ENCODE results near the gene FASN.

Gene FASN

DNA sequence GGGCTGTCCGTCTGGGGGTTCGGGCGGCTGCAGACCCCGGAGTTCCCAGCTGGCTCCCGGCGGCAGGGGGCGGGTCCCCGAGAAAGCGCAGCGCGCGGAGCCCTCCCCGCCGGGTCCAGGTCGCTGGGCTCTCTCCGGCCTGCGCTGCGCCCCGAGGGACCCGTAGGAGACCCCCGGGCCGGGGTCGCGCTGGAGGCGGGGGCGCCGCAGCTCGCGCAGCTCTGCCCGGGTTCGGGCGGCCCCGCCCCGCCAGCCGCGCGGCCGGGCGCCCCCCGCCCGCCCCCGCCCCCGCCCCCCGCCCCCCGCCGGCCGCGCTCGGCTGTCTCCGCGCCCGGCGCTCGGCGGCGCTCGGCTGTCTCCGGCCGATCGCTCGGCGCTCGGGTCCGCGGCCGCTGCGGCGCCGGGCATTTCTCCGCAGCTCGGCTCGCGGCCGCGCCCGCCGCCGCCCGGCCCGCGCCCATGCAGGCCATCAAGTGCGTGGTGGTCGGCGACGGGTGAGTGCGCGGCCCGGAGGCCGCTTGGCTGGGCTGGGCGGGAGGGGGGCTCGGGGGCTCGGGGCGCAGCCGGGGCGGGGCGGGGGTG lies 66.6 kb downstream of the FASN start, which contains the start of gene RAC3:
Gene RAC3 (plus strand): TSS at position 376 of the 582 bp plus-strand sequence. CDS start 84 bp downstream, at position 460.
- no peak within 1 kb of the TSS for H2BK5ac ChIP-seq (ENCODE audit: low read depth, low read length, poor library complexity, severe bottlenecking)
- H3K27me3 ChIP-seq (ENCODE audit: control insufficient read depth in 1 of 2, insufficient read depth in 1 of 2, low read length in 2 of 2), result peaks cover 0 to 12% of the 10 kb centered on the region in 2 experiments
- no peaks in the 10 kb centered on the region for H3K9me3 ChIP-seq (ENCODE audit: control insufficient read depth, low read length)
- H3K18ac ChIP-seq (ENCODE audit: low read depth in 1 of 2, low read length in 2 of 2), result peak within 1 kb of the TSS; percentile 52 to 78
- H3K36me3 ChIP-seq (ENCODE audit: control insufficient read depth in 1 of 2, insufficient read depth in 2 of 2, low read depth in 1 of 2, low read length in 2 of 2), result peaks cover 0 to 59% of the 10 kb centered on the region in 2 experiments
- peak within 1 kb of the TSS; percentile 60 to 68 for H3K4ac ChIP-seq (ENCODE audit: low read depth in 1 of 2, low read length in 2 of 2)
- DNase-seq, result peak; percentile 39
- H3K23ac ChIP-seq (ENCODE audit: low read length in 2 of 2), result no peak within 1 kb of the TSS
- peak within 1 kb of the TSS; percentile 38 for H3K9ac ChIP-seq (ENCODE audit: low read length)
- peak within 1 kb of the TSS in 1 of 2 experiments; percentile 80 for H3K14ac ChIP-seq (ENCODE audit: low read length in 2 of 2)
- peak within 1 kb of the TSS; percentile 64 for H4K8ac ChIP-seq (ENCODE audit: low read length)
- peak within 1 kb of the TSS; percentile 57 for H4K91ac ChIP-seq (ENCODE audit: low read length)
- WGBS, result 0% methylated on average over 29 of the region's 96 CpGs
- H3K4me1 ChIP-seq (ENCODE audit: control insufficient read depth, insufficient read depth, low read depth, low read length), result peaks cover 24% of the 10 kb centered on the region
- H3K4me3 ChIP-seq (ENCODE audit: insufficient read depth in 1 of 2, low read depth in 1 of 2, low read length in 2 of 2), result peak within 1 kb of the TSS; percentile 64 to 79
- no peak within 1 kb of the TSS for H3K27ac ChIP-seq (ENCODE audit: low read length, poor library complexity, severe bottlenecking)
- H2BK12ac ChIP-seq (ENCODE audit: low read length in 2 of 2), result peak within 1 kb of the TSS in 1 of 2 experiments; percentile 86
- H3K4me2 ChIP-seq (ENCODE audit: low read length, poor library complexity, severe bottlenecking), result peak within 1 kb of the TSS; percentile 96
- H3K79me1 ChIP-seq (replicated peaks; ENCODE audit: low read length, poor library complexity, severe bottlenecking), result peaks cover 13% of the 10 kb centered on the region
- H2AFZ ChIP-seq (ENCODE audit: low read depth, low read length), result peak within 1 kb of the TSS; percentile 88
- H2AK5ac ChIP-seq (ENCODE audit: low read length, severe bottlenecking), result no peak within 1 kb of the TSS
- H2BK120ac ChIP-seq (ENCODE audit: low read depth, low read length), result peak within 1 kb of the TSS; percentile 67
- peak within 1 kb of the TSS; percentile 84 for H2BK15ac ChIP-seq (ENCODE audit: low read depth, poor library complexity, severe bottlenecking)

- Histone ChIP-seq H2BK5ac (ENCODE audit: low read depth, low read length, poor library complexity, severe bottlenecking) (no peak overlapping the region), H3K4me1 (ENCODE audit: control insufficient read depth, insufficient read depth, low read depth, low read length) (peaks cover 17% of the 10 kb centered on the region), H3K14ac (ENCODE audit: low read length in 2 of 2) (no peak overlapping the region), H3K9me3 (ENCODE audit: control insufficient read depth, low read length) (no peaks in the 10 kb centered on the region), H2AFZ (ENCODE audit: low read depth, low read length) (peak overlapping the region; percentile 88), H2BK15ac (ENCODE audit: low read depth, poor library complexity, severe bottlenecking) (no peak overlapping the region), H3K23ac (ENCODE audit: low read length in 2 of 2) (no peak overlapping the region), H3K79me1 (replicated peaks; ENCODE audit: low read length, poor library complexity, severe bottlenecking) (peaks cover 7% of the 10 kb centered on the region), H3K36me3 (ENCODE audit: control insufficient read depth in 1 of 2, insufficient read depth in 2 of 2, low read depth in 1 of 2, low read length in 2 of 2) (peaks cover 0 to 61% of the 10 kb centered on the region in 2 experiments), H2BK120ac (ENCODE audit: low read depth, low read length) (peak overlapping the region; percentile 67), H3K4ac (ENCODE audit: low read depth in 1 of 2, low read length in 2 of 2) (peak overlapping the region in 1 of 2 experiments; percentile 9), H3K9ac (ENCODE audit: low read length) (peak overlapping the region; percentile 36), H3K4me3 (ENCODE audit: insufficient read depth in 1 of 2, low read depth in 1 of 2, low read length in 2 of 2) (peak overlapping the region; percentile 60 to 79), H3K4me2 (ENCODE audit: low read length, poor library complexity, severe bottlenecking) (peak overlapping the region; percentile 96), H3K18ac (ENCODE audit: low read depth in 1 of 2, low read length in 2 of 2) (peak overlapping the region in 1 of 2 experiments; percentile 48), H4K8ac (ENCODE audit: low read length) (peak overlapping the region; percentile 64), H4K91ac (ENCODE audit: low read length) (no peak overlapping the region), H3K27ac (ENCODE audit: low read length, poor library complexity, severe bottlenecking) (no peak overlapping the region), H2AK5ac (ENCODE audit: low read length, severe bottlenecking) (no peak overlapping the region), H3K27me3 (ENCODE audit: control insufficient read depth in 1 of 2, insufficient read depth in 1 of 2, low read length in 2 of 2) (peaks cover 0 to 12% of the 10 kb centered on the region in 2 experiments), H2BK12ac (ENCODE audit: low read length in 2 of 2) (peak overlapping the region in 1 of 2 experiments; percentile 86)
- under 1% methylated on average over 88 of the region's 94 CpGs for WGBS
- peak; percentile 85 for DNase-seq
These were observed 67.3 kb downstream of the FASN start for GRCh38 chr17:82030470-82031302.

GRCh38 chr17:82029990-82030469 lies 68.0 kb downstream of the FASN start:
- no peak overlapping the region for H3K4ac ChIP-seq (ENCODE audit: low read depth in 1 of 2, low read length in 2 of 2)
- H3K9ac ChIP-seq (ENCODE audit: low read length), result no peak overlapping the region
- WGBS, result 62% methylated on average over 29 of the region's 31 CpGs
- H2BK120ac ChIP-seq (ENCODE audit: low read depth, low read length), result no peak overlapping the region
- no peak overlapping the region for H3K23ac ChIP-seq (ENCODE audit: low read length in 2 of 2)
- H3K9me3 ChIP-seq (ENCODE audit: control insufficient read depth, low read length), result no peaks in the 10 kb centered on the region
- H4K91ac ChIP-seq (ENCODE audit: low read length), result no peak overlapping the region
- H3K27ac ChIP-seq (ENCODE audit: low read length, poor library complexity, severe bottlenecking), result no peak overlapping the region
- H3K79me1 ChIP-seq (replicated peaks; ENCODE audit: low read length, poor library complexity, severe bottlenecking), result peaks cover 8% of the 10 kb centered on the region
- peak overlapping the region in 1 of 2 experiments; percentile 8 for H3K4me3 ChIP-seq (ENCODE audit: insufficient read depth in 1 of 2, low read depth in 1 of 2, low read length in 2 of 2)
- peaks cover 0 to 12% of the 10 kb centered on the region in 2 experiments for H3K27me3 ChIP-seq (ENCODE audit: control insufficient read depth in 1 of 2, insufficient read depth in 1 of 2, low read length in 2 of 2)
- no peak overlapping the region for H2BK15ac ChIP-seq (ENCODE audit: low read depth, poor library complexity, severe bottlenecking)
- no peak for DNase-seq
- H3K18ac ChIP-seq (ENCODE audit: low read depth in 1 of 2, low read length in 2 of 2), result no peak overlapping the region
- no peak overlapping the region for H2AFZ ChIP-seq (ENCODE audit: low read depth, low read length)
- H2BK5ac ChIP-seq (ENCODE audit: low read depth, low read length, poor library complexity, severe bottlenecking), result no peak overlapping the region
- H2BK12ac ChIP-seq (ENCODE audit: low read length in 2 of 2), result no peak overlapping the region
- no peak overlapping the region for H3K4me2 ChIP-seq (ENCODE audit: low read length, poor library complexity, severe bottlenecking)
- H2AK5ac ChIP-seq (ENCODE audit: low read length, severe bottlenecking), result no peak overlapping the region
- peaks cover 0 to 62% of the 10 kb centered on the region in 2 experiments for H3K36me3 ChIP-seq (ENCODE audit: control insufficient read depth in 1 of 2, insufficient read depth in 2 of 2, low read depth in 1 of 2, low read length in 2 of 2)
- peak overlapping the region; percentile 61 for H4K8ac ChIP-seq (ENCODE audit: low read length)
- H3K14ac ChIP-seq (ENCODE audit: low read length in 2 of 2), result no peak overlapping the region
- peaks cover 17% of the 10 kb centered on the region for H3K4me1 ChIP-seq (ENCODE audit: control insufficient read depth, insufficient read depth, low read depth, low read length)

DNA sequence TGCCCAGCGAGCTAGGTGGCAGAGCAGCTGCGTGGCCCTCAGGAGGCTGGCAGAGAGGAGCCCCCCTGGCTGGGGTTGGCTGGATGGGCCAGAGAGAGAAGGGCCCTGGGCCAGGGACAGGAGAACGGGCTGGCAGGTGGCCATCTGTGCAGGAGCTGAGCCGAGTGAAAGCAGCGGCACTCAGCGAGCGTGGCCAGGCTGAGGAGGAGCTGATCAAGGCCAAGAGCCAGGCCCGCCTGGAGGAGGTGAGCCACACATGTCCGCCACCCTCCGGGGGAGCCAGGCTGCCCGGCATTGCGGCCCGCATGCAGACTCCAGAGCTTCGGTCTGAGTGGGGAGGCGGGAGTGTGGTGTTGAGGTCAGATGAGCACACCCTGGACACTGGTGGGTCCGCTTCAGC lies 68.6 kb downstream of the FASN start:
- H3K27ac ChIP-seq (ENCODE audit: low read length, poor library complexity, severe bottlenecking), result no peak overlapping the region
- WGBS, result 98% methylated on average over 16 of the region's 16 CpGs
- H2BK5ac ChIP-seq (ENCODE audit: low read depth, low read length, poor library complexity, severe bottlenecking), result no peak overlapping the region
- H3K36me3 ChIP-seq (ENCODE audit: control insufficient read depth in 1 of 2, insufficient read depth in 2 of 2, low read depth in 1 of 2, low read length in 2 of 2), result peaks cover 0 to 61% of the 10 kb centered on the region in 2 experiments
- H2BK15ac ChIP-seq (ENCODE audit: low read depth, poor library complexity, severe bottlenecking), result no peak overlapping the region
- no peaks in the 10 kb centered on the region for H3K9me3 ChIP-seq (ENCODE audit: control insufficient read depth, low read length)
- H3K4ac ChIP-seq (ENCODE audit: low read depth in 1 of 2, low read length in 2 of 2), result no peak overlapping the region
- no peak overlapping the region for H2BK120ac ChIP-seq (ENCODE audit: low read depth, low read length)
- H3K18ac ChIP-seq (ENCODE audit: low read depth in 1 of 2, low read length in 2 of 2), result no peak overlapping the region
- no peak overlapping the region for H2BK12ac ChIP-seq (ENCODE audit: low read length in 2 of 2)
- no peak overlapping the region for H3K4me2 ChIP-seq (ENCODE audit: low read length, poor library complexity, severe bottlenecking)
- peaks cover 14% of the 10 kb centered on the region for H3K79me1 ChIP-seq (replicated peaks; ENCODE audit: low read length, poor library complexity, severe bottlenecking)
- DNase-seq, result no peak
- no peak overlapping the region for H3K14ac ChIP-seq (ENCODE audit: low read length in 2 of 2)
- H3K23ac ChIP-seq (ENCODE audit: low read length in 2 of 2), result no peak overlapping the region
- peaks cover 19% of the 10 kb centered on the region for H3K4me1 ChIP-seq (ENCODE audit: control insufficient read depth, insufficient read depth, low read depth, low read length)
- H4K8ac ChIP-seq (ENCODE audit: low read length), result peak overlapping the region; percentile 19
- H3K4me3 ChIP-seq (ENCODE audit: insufficient read depth in 1 of 2, low read depth in 1 of 2, low read length in 2 of 2), result no peak overlapping the region
- no peak overlapping the region for H2AK5ac ChIP-seq (ENCODE audit: low read length, severe bottlenecking)
- H3K27me3 ChIP-seq (ENCODE audit: control insufficient read depth in 1 of 2, insufficient read depth in 1 of 2, low read length in 2 of 2), result peaks cover 0 to 12% of the 10 kb centered on the region in 2 experiments
- no peak overlapping the region for H4K91ac ChIP-seq (ENCODE audit: low read length)
- no peak overlapping the region for H3K9ac ChIP-seq (ENCODE audit: low read length)
- H2AFZ ChIP-seq (ENCODE audit: low read depth, low read length), result no peak overlapping the region

Measured in mesenchymal stem cell (in vitro differentiated cells and primary cell).